GM13977 (cell line): ENCODE measurements around the gene HMGB3.

ENCODE experiments used
- DNase-seq: peaks from one replicate; pipeline ENCODE4 v3.0.0; 2012; ENCODE audit warnings: low spot score
- CTCF ChIP-seq: IDR thresholded peaks from 2 replicates; pipeline ENCODE4 v1.5.1; 2012; ENCODE audit warnings: mild to moderate bottlenecking, control low read depth; ENCODE audit not compliant: insufficient read depth; ENCODE audit errors: extremely low read depth, missing control alignments
- in situ Hi-C: fragments of 300-500 bp; cut with MboI; formaldehyde crosslinking; loops from one replicate; pipeline ENCODE4 v1.12.0; 2022; ENCODE audit warnings: low sequenced_read_pairs, low pct_unique_long_range_greater_than_20kb, mixed read lengths, inconsistent platforms; ENCODE audit not compliant: unreplicated experiment

The HMGB3 gene

GRCh38 chrX:150941580-150941979, 41.6 kb upstream of the HMGB3 start:
- DNase-seq, result no peak
- no peak for TF ChIP-seq CTCF
- in situ Hi-C loops, result no loop called here

GRCh38 chrX:150942942-150943594, 40.1 kb upstream of the HMGB3 start:
- in situ Hi-C loops, result no loop called here
- no peak for DNase-seq
- no peak for TF ChIP-seq CTCF

GRCh38 chrX:150944233-150944632, 38.9 kb upstream of the HMGB3 start:
- TF ChIP-seq CTCF, result no peak
- no peak for DNase-seq
- in situ Hi-C loops, result no loop called here

GRCh38 chrX:150954951-150955350, 28.2 kb upstream of the HMGB3 start:
- no peak for DNase-seq
- no peak for TF ChIP-seq CTCF
- in situ Hi-C loops, result no loop called here

GRCh38 chrX:150955590-150955989, 27.5 kb upstream of the HMGB3 start:
- no peak for DNase-seq
- in situ Hi-C loops, result no loop called here
- no peak for TF ChIP-seq CTCF

- in situ Hi-C loops, result no loop called here
- no peak for DNase-seq
- no peak for TF ChIP-seq CTCF
Observed at GRCh38 chrX:150958177-150958576, 25.0 kb upstream of the HMGB3 start.
